HFF-Myc (cell line): Measurements from ENCODE around the gene CCDC197.

ENCODE experiments used
- DNase-seq: peaks from one replicate; pipeline ENCODE4 v3.0.0-alpha.2; 2011; ENCODE audit warnings: low read depth; ENCODE audit errors: extremely low read depth
- H3K4me3 ChIP-seq: replicated peaks from 2 replicates; pipeline ENCODE4 v1.5.1; 2011; ENCODE audit warnings: low read depth, mild to moderate bottlenecking, control low read depth, low read length
- CTCF ChIP-seq: IDR thresholded peaks from 2 replicates; pipeline ENCODE4 v1.5.1; 2012; ENCODE audit warnings: mild to moderate bottlenecking, low read depth, low read length, control low read depth; ENCODE audit errors: missing control alignments

The CCDC197 gene

GRCh38 chr14:93977790-93978581 lies 19.1 kb upstream of the CCDC197 start:
- DNase-seq, result no peak
- no peak for TF ChIP-seq CTCF
- no peak overlapping the region for H3K4me3 ChIP-seq

DNA sequence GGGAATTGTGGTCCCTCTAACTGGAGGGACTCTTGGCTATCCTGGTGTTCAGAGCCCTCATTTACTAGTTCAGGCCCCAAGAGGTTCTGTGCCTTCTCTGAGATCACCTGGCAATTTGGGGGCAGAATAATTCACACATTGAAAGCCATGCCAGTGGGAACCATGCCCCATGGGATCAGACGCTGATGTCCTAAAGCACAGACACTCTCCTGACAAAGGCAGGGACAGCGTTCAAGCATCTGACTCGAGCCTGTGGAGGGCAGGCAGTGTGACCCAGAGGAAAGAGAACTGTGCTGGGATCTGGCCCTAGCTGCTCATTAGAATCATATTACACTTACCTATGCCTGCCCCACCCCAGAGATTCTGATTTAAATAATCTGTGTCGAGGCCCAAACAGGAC lies 18.4 kb upstream of the CCDC197 start:
- TF ChIP-seq CTCF, result no peak
- H3K4me3 ChIP-seq, result no peak overlapping the region
- no peak for DNase-seq

- DNase-seq, result no peak
- H3K4me3 ChIP-seq, result no peak overlapping the region
- no peak for TF ChIP-seq CTCF
Observed at GRCh38 chr14:93980456-93981201, 16.5 kb upstream of the CCDC197 start.

DNA sequence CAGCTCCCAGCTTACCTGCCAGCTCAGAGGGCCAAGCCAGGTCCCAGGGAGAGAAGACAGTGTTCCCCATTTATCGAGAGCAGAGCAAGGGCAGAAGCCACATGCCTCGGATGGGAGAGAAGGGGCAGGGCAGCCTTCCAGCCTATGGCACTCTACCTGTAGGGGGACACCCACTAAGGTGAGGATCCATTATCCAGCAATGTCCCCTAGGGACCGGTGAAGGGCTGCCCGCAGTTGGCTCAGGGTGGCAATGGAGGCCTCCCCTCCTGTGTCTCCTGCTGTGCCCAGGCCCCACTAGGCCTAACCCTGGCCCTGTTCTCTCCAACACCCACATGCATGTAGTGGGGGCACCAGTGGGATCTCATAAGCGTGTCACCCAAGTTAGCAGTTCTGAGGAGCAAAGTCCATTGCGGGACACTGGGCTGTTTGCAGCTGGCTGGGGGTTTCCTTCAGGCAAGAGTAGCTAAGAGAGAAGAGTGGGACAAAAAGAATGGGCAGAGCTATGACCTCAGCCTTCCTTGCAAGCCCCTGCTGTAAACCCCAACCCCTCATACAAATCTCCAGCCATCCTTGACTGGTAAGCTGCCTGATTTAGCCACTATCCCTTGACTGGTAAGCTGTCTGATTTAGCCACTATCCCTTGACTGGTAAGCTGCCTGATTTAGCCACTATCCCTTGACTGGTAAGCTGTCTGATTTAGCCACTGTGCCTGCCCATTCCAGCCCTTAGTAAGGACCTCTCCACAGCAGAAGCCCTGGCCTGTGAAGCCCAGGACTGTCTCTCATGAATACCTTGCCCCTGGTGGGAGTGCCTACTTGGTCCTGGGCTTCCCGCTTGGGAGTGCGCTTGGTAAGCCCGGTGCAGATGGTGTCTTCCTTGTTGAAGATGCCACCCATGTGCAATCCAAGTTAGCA lies 15.5 kb upstream of the CCDC197 start:
- TF ChIP-seq CTCF, result no peak
- no peak for DNase-seq
- no peak overlapping the region for H3K4me3 ChIP-seq

DNA sequence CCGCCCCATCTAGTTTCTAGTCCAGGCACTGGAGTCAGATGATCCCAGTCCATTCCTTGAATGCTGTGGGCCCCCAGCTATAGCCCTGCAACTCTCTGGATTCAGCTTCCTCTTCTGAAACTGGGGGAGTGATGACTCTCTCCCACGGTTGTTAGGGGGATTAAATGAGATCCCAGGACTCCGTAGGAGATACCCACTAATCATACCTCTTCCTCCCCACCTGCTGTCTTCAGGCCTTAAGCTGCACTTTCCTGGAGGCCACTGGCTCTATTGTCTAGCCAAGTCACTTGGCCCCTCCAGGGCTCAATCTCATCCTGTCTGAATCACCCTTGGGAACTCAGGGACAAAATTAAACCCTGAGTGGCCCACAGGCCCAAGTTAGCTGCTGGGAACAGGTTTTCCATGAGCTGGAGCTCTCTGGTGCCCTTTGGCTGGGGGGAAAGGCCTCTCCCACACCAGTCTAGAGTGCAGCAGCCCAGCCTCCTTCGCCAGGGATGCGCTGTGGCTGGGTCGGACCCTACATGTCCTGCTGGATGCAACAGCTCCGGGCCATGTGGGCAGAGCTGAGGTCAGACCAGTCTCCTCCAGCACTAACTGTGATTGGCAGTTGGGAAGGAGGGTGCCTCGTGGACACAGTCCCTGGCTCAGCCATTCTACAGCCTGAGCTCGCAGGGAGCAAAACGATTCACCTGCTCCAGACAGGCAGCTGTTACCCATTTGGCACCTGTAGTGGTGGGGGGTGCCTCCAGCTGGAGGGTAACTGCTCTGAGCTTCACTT lies 14.7 kb upstream of the CCDC197 start:
- no peak for DNase-seq
- no peak overlapping the region for H3K4me3 ChIP-seq
- no peak for TF ChIP-seq CTCF

DNA sequence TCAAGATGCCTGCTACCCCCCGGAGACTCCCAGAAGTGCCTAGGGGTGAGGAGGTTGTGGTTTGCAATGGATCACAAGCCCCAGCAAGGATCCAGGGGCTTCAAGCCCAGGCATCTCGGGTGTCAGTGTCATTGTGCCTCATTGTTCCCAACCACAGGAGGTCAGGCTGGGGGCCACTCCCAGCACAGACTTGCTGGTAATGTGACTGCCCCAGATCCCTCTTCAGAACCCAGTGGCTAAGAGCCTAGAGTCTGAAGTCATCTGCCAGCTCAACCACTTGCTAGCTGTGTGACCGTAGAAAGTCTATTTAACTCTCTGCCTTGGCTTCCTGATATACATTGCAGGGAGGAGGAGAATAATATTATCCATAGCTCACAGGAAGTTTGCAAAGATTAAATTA lies 13.0 kb upstream of the CCDC197 start:
- no peak overlapping the region for H3K4me3 ChIP-seq
- TF ChIP-seq CTCF, result no peak
- DNase-seq, result no peak
